Ramos (cell line): ENCODE data around the gene HOXB8.

ENCODE experiments used
- in situ Hi-C: fragments of 300-500 bp; cut with MboI; formaldehyde crosslinking; loops from one replicate; pipeline ENCODE4 v1.14.3; 2022; ENCODE audit warnings: low sequenced_read_pairs; ENCODE audit not compliant: unreplicated experiment

Gene HOXB8

DNA sequence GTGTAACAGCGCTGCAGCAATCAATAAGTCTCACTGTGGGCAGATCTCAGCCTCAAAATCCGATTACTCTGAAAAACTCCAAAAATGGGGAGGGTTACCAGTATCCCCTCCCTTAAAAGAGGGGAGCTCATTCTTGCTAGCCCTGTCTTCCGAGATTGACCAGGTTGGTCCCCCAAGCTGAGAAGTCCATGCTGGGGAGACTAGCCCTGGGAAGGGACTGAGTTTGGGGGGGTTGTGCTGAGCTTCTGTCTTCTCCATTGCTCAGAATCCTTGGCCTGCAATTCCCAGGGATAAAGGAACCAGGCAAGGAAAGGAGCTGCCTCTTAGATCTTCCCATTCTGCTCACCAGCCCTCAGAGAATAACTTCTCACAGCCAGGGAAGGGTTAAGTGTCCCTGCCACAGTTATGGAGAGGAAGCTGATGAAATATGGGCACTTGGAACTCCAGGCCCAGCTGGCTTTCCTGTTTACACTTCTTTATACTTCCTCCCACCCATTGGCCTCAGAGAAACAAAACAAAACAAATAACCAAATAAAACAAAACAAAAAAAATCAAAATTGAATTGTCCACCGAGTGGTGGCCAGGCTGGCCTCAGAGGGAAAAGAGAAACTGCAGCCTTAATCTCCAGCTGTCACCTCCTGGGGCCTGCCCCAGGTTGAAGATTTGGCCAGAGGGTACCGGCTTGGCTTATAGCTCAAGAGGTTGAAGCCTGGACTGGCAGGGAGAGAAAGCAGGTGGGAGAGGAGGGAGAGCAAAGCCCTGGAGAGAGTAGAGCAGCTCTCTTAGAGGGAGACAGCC, 27.6 kb downstream of the HOXB8 start:
- in situ Hi-C loops = no loop called here

DNA sequence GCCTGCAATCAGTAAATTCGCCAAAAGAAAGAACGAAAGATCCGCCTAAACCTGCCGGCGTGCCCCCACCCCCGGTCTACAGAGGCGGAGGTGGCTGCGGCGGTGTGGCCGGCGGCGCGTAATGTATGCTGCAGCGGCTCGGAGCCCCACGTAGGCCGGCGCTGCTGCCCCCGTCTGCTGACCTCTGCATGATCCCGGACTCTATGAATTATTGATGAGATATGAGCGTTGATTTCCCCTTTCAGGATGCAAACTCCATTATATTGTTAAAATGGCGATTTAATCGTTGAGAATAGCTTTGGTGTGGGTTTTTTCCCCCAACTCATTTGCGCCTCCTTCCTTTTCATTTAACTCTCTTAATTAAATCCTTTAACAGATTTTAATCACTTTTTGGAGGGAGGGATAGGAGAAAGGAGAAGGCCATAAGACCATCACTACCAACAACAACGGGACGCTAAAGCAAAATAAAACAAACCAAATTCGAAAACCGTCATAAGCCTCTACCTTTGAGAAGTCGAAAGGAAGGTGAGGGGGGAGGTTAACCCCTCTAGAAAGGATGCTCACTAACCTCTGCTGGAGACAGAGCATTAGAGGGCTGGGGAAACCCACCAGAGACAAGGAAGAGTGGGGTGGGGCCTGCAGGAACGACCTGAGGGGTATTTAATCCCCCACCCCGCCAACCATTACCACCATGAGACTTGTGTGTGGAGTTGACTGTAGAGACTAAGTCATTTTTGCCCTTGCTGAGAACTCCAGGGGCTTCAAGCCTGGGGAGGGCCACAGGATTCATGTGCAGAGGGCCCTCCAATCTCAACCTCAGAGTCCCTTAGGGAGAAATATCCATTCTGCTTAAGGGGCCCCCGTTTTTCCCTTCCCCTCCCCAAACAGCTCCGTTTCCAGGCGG, 28.5 kb downstream of the HOXB8 start:
- in situ Hi-C loops = no loop called here

DNA sequence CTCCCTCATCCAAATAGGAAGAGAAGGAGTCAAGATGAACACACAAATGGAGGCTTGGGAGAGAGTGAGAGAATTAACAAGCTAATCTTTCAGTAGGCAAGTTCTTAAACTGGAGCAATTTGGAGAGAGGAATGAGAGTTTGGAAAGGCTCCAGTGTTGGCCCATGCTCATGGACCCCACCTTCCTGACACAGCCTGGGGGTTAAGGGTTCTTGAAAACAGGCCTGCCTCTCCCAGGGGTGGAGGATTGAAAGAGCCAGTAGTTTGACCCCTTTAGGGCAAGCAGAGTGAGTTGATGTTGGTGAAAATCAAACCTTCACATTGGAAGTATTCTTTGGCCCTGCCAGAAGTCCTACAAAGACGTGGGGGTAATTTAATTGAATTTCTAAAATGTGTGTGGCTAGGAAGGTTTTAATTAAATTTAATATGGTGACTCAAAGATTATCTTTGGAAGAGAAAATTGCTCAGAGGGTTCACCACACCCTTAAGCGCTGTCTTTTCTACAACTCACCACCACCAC, 30.8 kb downstream of the HOXB8 start:
- in situ Hi-C loops = no loop called here

DNA sequence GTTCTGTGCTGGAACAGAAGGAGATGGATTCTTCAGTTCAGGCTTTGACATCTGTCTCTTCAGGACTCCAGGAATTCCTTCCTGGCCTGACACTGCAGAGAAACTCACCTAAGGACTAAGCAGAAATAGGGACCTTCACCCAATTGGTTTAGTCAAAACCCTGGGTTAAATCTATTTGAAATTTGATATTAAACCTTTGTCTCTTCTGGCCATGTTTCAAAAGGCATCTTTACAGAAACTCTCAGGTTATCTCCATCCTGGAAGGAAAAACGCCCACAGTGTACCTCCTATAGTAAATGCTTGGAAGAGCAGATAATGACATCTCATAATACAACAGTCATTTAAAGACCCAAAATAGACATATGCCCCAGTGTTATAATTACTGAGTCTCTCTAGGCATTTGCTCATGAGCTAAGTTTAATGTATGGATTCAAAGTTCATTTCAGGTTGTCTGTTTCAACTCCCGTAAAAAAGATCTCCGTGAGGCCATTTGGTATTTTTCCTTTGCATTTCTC, 31.3 kb downstream of the HOXB8 start:
- in situ Hi-C loops = no loop called here

DNA sequence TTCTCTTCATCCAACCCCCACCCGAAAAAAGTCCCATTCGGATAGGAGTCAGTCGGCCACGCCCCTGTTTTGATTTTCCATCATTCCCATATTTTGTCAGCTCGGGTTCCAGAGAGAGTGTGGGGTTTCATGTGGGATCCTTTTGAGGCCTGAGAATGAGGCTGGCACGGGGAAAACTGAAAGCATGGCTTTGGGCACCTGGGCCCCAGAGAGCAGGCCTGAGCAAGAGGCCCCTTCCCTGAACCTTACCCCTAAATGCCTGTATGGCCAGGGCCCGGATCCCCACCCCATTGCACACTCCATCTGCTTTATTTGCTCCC, 32.4 kb downstream of the HOXB8 start:
- in situ Hi-C loops = no loop called here

DNA sequence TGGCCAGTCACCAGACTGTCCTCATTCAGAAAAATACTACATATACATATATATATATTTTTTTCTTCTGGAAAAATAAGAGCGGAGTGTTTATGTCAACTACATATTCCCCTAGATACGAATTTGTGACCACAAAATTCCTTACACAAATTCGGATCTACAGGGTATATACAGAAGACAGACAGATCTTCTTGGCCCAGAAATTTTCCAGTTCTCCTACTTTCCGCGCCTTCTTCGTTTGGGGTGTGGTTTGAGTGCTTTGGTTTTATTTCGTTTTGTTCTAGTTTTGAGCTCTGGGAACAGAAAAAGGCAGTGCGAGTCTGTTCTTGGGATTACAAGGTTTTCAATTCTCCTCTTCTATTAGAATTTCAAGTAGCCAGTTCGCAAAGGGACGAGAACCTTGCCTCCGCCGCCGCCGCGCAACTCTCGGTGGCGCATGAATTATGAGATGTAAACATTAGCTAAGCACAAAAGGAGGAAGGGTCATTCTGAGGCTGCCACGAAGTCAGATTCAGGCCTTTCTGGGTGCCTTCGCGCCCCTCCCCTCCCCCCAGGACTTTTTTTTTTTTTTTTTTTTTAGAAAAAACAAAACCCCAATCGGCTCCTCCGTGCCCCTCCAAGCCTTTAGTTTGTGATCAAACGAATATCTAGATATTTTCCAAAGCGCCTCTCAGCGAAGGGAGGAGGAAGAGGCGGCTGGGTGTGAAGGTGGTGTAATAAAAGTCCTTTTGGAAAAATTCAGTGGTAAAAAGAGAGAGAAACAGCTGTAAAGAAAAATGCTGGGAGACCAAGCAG, 35.1 kb downstream of the HOXB8 start:
- in situ Hi-C loops = no loop called here

DNA sequence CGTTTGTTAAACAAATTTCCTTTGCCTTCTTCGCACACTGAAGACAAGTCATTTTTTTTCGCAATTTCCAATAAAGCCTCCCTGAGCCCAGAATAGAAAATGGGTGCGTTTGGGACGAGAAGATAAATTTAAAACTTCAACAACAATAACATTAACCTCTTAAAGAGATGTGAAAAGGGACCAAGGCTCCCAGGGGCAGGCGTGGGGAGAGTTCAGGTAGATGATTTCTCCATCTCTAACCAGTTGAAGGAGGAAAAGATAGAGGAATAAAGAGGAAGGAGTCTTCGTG, 35.7 kb downstream of the HOXB8 start:
- in situ Hi-C loops = no loop called here

DNA sequence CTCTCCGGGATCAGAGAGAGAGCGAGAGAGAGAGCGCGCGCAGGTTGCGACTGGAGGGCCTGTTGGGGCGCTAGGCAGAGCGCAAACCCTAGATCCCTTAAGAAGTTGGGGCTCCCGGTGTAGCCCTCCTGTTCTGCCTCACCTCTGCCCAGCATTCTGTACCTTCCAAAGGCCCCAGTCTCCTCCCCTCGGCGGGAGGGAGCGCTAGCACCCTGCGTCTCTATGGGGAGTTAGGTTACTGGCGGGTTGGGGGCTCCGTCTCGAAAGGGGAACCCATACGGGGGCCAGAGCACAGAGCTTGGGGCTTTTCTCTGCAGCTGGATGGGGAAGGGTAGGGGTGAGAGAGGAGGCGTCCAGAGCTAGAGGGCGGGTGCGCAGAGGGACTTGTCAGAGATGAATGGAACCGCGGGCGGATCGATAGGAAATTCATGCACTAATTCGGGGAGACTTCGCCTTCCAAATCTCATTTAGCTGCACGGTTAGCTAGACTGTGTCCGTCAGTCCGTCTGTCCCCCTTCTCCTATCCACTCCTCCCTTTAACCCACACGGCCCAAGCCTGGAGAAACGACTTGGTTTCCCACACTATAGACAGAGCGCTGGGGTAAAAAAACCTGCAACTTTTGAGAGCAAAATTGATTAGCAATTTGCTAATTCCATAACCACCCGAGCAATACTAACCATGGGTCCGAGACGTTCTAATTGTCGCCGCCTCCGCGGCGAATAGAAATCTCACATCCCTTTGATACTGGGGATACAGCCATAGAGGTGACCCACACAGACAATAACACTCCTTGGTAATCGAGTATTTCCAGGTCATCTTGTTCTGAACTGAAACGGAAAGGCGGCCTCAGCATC, 36.2 kb downstream of the HOXB8 start:
- in situ Hi-C loops = no loop called here

DNA sequence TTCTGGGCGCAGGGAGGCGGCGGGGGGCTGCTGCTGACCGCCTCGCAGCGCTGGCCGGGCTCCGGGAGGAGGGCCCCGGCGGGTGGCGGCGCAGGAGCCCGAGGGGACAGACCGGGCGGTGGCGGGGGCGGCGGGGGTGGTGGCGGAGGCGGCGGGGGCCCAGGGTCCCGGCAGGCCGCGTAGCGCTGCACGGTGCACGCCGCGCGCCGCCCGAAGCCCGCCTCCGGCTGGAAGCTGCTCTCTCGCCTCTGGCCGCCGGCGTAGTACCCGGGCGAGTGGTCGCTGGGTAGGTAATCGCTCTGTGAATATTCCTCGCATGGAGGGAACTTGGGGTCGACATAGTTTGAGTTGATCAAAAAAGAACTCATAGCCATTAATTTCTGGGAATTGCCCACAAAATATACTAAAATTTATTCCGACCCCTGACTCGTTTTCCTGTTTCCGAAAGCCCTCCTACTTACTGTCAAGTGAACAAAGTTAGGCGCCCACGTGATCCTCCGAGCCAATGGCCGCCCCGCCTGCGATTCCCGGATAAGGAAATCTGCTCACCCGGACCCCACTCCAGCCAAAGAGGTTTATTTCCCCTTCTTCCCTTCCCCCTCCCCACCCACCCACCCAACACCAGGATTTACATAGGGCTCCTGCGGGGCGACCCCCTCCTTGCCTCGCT, 37.0 kb downstream of the HOXB8 start, which contains the start of gene HOXB4:
HOXB4 (minus strand) TSS at position 405 of the 670 bp plus-strand sequence; CDS start at position 374, 31 bp downstream.
- in situ Hi-C loops = no loop called here

DNA sequence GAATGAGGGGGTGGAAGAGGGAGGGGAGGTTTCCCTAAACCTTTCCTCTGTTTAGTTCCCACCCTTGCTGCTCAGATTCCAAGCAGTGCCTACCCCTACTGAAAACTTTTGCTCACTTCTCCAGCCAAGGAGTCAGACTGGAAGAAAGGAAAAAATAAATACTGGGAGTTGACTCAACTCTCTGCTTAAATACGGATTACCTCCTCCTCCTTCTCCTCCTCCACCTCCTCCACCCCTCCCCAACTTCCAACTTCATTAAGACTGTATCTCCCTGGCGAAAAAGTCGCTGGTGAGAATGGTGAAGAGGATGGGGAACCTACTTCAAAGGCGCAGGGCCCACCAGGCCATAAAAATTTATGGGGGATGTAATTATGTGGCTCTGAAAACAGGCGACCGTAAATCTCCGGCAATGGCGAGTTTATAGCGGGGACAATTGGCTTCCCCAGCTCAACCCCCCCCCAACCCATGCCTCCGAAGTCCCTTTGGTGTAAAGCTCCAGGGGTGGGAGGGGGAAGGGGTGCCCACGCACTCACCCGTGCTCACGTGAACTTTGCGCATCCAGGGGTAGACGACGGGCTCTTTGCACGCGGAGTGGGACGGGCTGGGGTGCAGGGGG, 37.7 kb downstream of the HOXB8 start:
- in situ Hi-C loops = no loop called here

DNA sequence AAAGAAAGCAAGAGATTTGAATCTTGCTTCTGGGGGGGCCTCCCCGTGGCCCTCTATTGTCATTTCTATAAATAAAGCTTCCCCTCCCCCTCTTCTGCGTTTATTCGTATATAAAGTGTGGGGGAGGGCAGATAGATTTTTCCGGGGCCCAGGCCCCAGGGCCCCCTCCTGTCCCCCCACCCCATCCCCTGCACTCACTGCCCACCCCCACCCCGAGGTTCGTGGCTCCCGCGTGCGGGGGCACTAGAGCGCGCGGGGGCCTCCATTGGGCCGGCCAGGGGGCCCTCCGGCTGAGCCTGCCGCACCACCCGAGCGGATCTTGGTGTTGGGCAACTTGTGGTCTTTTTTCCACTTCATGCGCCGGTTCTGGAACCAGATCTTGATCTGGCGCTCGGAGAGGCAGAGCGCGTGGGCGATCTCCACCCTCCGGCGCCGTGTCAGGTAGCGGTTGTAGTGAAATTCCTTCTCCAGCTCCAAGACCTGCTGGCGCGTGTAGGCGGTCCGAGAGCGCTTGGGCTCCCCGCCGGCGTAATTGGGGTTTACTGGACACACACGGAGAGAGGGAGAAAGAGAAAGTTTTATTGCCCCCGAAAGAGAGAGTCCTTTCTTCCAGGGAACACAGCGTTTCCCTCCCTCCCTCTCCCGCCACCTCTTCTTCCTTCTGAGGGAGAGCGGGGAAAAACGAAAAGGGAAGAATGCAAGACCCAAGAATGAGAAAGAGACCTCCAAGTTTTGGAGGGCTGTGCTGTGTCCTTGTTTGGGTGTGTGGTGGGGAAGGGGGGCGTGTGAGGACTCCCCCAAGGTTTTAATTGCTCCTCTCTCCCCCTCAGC, 38.4 kb downstream of the HOXB8 start:
- in situ Hi-C loops = no loop called here

DNA sequence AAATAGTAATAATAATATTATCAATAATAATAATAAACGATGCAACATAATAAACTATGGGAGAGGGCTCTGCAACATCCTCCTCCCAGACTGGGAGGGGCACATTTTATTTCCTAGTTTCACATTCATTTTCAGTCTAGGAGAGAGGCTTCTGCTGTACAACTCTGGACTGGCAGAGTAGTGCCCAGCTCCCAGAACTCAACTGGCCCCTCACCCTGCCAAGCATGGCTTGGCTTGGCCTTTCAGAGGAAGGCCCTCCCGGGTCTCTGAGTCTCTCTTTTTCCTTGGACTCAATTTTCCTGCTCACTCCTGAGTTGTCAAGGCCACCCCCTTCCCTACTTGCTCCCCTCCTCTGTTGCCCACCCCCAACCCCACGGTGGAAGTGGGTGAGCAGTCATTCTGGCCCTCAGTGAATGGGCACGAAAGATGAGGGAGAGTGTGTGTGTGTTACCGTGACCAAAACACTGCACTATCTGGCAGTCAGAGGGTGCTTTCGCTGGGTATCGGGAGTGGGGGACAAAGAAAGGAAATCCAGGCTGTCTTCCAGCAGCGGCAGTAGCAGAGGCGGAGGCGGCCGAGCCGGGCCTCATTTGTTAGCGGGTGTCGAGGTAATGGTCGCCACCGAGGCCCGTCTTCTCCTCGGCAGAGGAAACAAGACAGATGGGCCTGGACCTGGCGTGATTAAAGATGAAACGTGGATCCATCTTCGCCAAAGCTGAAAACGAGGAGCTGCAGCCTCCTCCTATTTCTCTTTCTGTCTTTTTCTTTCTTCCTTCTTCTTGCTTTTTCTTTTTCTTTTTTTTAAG, 39.2 kb downstream of the HOXB8 start:
- in situ Hi-C loops = no loop called here

DNA sequence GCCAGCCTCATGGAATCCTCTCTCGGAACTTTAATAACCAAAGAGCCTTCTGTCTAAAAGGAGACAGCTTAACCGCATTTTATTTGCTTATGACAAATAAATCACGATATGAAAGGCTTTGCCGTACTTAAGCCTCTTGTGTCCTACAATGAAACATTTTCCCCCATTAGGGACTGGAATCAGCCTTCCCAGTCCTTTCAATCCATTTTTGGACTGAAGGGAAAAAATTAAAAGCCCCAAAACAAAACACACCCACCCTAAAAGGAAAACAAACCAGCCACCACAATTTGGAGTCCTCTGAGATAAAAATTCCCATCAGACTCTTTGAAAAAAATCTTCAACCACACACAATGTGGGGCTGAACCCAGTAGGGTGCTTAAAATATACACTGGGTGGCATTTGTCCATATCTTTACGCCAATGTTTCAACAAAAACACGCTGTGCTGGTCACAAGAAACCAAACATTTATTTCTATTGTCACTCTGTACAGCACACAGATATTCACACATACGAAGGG, 40.0 kb downstream of the HOXB8 start:
- in situ Hi-C loops = no loop called here

DNA sequence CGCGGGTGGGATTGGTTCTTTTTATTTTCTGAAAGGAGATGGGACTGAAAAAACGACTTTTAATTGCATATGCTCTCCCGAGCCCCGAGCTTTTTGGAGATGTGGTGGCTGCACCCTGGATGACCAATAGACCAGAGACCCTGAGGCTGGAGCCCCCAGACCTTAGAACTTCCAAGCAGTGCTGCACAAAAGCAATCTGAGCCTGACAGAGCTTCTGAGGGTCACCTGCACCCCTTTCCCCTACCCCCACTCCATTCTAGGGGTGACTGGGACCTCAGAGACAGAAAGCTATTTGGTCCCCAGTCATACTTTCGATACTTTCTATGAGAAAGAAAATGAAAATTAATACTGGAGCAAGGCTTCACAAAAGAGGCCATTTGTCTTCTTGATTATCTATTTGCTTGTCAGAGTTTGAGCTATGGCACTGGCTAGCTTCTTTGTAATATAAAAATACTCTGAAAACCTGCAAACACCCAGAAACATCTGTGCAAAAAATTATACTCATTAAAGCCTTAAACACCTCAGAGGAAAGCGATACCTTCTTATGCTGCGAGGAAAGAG, 40.5 kb downstream of the HOXB8 start:
- in situ Hi-C loops = no loop called here

DNA sequence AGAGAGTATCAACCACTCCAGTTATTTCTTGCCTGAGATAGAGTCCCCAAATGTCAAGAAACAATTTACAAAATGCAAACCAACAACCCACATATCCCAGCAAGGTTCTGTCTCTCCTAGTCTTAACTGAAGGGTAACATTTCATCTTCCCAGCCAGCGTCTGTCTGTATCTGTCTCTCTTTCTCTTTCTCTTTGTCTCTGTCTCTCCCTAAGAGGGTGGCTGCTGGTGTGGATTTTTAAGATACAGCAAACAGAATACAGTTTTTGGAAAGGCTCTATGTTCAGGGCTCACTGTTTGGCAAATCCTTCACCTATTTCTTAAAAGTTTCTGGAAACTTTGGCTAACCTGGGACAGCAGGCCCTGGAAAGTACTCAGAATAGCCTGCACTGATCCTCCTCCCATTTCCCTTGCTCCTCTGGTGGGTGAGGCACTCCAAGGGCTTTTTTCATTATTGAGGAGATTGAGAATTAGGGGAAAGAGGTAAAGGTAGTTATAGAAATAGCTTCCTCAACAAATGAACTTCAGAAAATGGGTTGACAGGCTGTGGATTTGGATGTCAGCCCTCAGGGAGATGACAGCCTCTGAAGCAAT, 43.2 kb downstream of the HOXB8 start:
- in situ Hi-C loops = no loop called here
